HG02973 (cell line): ENCODE results near the gene ALKBH4.
A peak's percentile ranks its signal among the peaks of the same experiment; 100 is the strongest.
"Not testable (repeated sequence)": the region's sequence is repeated elsewhere in the genome, so short reads cannot be mapped to it uniquely, and the experiment has no call there.

ENCODE experiments used
- ATAC-seq: cut with Tn5 transposase; IDR thresholded peaks from one replicate; pipeline ENCODE4 v1.9.1; 2021; ENCODE audit warnings: moderate library complexity; ENCODE audit not compliant: unreplicated experiment

The ALKBH4 gene

DNA sequence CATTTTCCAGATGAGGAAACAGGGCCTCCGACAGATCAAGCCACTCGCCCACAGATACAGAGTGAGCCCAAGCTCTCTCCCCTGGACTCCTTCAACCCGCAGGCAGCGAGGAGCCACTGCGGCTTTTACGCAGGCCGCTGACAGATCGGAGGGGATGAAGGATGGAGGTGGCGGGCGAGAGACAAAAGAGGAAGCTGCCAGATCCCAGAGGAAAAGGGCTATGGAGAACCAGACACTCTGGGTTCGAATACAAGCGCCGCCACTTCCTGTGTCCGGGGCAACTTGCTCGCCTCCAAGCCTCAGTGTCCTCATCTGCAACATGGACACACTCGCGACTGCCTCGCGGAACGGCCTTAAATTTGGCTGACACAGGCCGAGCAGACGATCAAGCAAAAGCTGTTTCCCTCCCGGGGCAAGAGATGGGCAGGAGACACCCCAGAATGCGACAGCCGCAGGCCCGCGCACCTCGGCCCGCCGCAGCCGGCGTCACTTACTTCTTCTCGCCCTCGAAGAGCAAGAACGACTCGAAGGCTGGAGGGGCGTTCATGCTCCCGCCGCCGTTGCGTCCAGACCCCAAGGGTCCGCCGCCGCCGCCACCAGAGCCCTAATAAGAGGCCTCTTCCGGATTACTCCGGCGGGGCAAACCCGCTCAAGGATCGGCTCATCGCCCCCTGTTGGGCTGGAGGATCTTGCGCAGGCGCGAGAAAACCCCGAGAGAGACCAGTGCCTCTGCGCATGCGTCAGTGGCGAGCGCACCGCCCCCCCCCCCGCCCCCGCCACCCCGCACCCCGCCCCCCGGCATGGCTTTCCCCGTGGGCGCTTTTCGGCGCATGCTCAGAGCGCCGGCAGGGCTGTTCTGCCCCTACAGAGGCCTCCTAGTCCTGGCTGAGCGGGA lies 13.9 kb upstream of the ALKBH4 start, which contains the start of gene POLR2J:
TSS of gene POLR2J (minus strand) at position 609 of the 895 bp plus-strand sequence. CDS start at position 547, 62 bp downstream.
- ATAC-seq = peak; percentile 61

DNA sequence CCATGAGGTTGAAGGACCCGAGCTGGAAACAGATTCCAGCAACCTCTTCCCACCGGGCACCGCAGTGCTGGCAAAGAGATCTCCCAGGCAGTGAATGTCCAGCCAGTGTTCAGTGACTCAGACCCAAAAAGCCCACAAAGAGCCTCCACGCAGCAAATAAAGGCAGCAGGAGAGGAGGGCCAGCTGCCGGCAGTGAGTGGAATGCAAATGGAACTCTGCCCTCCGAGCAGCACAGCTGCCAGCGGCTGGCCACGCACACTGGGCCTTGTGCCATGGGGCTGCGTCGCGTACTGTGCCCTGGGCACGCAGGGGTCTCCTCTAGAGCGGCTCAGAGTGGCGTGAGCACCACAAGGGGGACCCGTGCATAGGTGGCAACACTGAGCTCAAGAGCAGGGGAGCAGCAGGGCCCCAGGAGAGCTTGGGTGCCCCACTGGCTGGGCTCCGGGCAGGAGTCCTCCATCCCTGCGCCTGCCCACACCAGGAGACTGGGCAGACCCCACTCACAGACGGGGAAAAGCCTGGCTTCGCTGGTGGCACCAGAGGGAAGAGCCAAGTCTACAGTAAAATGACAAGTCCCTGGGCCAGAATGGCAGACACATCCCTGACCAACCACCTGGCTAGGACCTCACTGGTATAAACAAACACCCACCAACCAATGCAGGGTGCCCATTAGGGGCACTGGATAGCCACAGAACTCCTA lies 10.2 kb upstream of the ALKBH4 start:
- not testable (repeated sequence) for ATAC-seq

- ATAC-seq = not testable (repeated sequence)
Measured at GRCh38 chr7:102474116-102474515, 9.5 kb upstream of the ALKBH4 start.

DNA sequence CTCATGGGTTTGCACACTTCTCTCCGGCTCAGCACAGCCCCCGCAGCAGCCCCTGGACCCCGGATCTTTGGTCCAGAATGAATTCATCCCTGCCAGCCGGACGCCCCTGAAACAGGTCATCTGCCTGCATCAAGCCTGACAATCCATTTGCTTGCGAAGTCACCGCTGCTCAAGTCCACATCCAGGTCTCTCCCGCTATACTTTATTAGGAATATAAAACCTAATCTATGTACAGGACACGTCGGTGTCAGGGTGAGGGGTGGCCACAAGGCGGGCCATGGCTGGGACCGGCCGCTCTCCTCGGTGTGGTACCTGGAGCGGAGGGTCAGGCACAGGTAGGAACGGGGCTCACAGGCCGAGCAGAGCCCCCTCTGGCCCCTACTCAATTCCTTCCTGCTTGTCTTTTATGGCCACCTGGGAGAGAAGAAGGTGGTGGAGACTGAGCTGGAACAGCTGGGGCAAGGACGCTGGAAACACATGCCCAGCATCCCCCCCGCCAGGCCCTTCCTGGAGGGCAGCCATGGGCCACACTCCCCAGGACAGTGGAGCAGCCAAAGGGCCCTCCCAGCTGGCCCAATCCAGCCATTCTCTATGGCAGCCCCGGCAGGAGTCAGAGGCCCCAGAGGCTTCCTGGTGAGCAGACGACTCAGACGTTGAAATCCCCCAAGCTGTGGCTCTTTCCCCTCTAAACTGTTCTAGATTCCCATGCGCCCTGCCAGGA lies 8.8 kb upstream of the ALKBH4 start:
- no peak for ATAC-seq

DNA sequence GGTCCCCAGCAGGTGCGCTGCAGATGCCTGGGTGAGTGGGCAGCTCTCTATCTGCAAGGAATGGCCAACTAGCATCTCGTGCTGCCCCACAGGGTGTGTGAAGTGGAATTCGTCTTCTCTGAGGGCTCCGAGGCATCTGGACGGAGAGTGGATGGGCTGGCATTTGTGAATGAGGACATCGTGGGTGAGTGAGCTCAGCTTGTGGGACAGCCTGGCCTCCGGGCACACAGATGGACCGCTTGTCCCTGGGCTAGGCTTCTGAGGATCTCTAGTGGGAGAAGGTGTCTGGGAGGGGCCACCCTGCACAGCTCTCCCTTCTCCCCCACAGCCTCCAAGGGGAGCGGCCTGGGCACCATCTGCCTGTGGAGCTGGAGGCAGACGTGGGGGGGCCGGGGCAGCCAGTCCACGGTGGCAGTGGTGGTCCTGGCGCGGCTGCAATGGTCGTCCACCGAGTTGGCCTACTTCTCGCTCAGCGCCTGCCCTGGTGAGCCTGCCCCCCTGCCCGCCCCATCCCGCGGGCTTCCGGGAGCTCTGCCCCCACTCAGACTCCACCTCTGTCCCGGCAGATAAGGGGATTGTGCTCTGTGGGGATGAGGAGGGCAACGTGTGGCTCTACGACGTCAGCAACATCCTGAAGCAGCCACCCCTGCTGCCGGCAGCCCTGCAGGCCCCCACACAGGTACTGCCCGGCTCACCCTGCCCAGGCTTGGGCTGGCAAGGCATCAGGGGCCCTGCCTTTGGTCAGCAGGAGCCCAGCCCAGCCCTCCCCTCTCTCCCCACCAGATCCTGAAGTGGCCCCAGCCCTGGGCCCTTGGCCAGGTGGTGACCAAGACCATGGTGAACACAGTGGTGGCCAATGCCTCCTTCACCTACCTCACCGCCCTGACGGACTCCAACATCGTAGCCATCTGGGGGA lies 7.7 kb upstream of the ALKBH4 start:
- ATAC-seq = no peak

DNA sequence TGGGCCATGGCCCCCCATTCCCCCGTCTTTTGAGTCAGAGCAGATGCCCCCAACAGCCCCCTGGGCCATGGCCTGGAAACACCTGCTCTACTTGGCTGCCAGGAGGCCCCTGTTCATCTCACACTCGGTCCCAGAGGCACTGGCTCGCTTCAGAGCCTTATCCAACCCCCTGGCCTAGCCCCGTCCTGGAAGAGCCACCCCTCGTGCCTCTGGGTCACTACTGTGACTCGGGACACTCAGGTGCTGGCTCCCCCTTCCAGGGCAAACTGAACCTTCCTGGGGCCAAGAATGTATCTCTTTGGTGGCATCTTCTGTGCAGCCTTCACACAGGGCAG lies 7.1 kb upstream of the ALKBH4 start:
- no peak for ATAC-seq

- ATAC-seq = no peak
Measured at GRCh38 chr7:102469972-102470825, 5.5 kb upstream of the ALKBH4 start.

- no peak for ATAC-seq
Measured at GRCh38 chr7:102469351-102469971, 4.8 kb upstream of the ALKBH4 start.

DNA sequence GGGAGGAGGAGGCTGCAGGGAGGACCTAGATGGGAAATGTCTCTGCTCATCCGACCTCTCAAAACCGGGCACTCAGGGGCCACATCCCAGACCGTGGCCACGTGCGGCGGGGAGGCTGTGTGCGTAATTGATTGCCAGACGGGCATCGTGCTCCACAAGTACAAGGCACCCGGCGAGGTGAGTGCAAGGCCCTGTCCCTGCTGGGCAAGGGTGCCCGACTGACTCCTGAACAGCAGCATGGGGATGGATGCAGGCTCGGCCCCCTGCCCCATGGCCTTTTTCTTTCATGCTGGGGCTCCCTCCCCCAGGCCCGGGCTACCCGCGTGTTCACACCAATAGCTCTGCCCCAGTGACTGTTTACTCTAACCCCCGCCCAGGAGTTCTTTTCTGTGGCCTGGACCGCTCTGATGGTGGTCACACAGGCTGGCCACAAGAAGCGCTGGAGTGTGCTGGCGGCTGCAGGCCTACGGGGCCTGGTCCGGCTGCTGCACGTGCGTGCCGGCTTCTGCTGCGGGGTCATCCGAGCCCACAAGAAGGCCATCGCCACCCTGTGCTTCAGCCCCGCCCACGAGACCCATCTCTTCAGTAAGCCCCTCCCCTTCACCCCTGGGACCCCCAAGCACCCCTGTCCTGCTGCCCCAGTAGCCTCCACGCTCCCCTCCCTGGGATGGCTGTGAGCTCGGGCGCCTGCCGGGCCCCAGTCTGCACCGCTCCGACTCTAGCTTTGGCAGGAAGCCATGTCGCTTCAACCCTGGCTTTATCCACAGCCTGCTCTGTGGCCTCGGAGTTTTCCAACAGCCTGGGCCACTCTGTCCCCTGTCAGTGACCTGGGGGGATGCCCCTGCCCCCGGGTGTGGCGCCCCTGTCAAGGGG lies 4.1 kb upstream of the ALKBH4 start:
- ATAC-seq = no peak

DNA sequence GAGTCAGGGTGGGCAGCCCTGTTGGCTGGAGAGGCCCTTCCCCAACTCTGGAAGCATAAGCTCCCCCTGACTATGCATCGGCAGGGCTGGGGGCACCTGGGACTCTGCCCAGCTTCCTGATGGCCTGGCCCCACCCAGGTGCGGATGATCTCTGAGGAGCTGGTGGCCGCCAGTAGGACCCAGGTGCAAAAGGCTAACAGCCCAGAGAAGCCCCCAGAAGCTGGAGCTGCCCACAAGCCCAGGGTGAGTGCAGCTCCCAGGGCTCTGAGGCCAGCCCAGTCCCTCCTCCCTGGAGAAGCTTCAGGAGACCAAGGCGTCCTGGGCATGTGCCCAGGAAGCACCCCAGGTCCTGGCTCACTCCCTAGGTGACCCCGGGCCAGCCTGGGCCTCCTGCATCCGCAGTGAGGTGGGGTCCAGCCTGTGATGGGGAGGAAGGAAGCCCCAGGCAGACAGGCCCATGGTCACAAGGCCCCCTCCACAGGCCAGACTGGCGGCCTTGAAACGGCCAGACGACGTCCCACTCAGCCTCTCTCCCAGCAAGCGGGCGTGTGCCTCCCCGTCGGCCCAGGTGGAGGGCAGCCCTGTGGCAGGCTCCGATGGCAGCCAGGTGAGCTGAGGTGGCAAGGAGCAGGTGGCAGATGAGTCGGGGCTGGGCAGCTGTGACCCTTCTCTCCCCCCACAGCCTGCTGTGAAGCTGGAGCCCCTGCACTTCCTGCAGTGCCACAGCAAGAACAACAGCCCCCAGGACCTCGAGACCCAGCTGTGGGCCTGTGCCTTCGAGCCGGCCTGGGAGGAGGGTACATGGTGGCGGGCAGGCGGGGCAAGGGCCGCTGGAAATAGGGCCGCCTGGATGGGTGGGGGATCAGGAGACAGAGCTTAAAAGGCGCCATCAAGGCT lies 3.2 kb upstream of the ALKBH4 start:
- no peak for ATAC-seq

DNA sequence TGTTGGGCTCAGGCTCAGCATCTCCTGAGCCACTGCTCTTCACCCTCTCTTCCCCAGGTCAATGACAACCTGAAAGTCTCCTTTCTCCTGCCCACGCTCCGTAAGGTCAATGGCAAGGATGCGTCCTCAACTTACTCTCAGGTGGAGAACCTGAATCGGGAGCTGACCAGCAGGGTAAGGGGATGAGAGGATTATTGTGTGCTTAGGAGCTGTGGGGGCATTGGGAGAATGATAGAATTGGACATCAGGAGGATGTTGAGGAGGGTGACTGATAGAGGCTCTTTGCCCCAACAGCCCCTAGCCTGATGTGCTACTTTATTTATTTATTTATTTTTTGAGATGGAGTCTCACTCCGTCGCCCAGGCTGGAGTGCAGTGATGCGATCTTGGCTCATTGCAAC lies 1.4 kb upstream of the ALKBH4 start:
- ATAC-seq = no peak

GRCh38 chr7:102463841-102464576 lies 654 bp downstream of the ALKBH4 start:
- no peak for ATAC-seq

- no peak for ATAC-seq
Measured at GRCh38 chr7:102460467-102460866, 4.2 kb downstream of the ALKBH4 start.

- no peak for ATAC-seq
Measured at GRCh38 chr7:102459221-102459844, 5.3 kb downstream of the ALKBH4 start.

GRCh38 chr7:102457352-102457924 lies 7.2 kb downstream of the ALKBH4 start:
- ATAC-seq = no peak

DNA sequence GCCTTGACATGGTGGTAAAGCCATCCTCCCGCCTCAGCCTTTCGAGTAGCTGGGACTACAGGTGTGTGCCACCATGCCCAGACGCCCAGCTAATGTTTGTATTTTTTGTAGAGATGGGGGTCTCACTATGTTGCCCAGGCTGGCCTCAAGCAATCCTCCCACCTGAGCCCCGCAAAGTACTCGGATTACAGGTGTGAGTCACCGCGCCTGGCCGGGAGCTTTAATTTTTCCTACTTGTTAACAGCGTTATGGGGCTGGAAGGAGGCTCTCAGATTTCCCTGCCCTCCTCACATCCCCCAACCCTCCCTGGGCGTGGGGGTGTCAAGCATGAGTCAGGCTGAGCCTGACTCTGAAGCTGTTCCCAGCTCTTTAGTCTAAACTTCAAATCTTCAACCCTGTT lies 8.3 kb downstream of the ALKBH4 start:
- ATAC-seq = no peak
